ENCODE results near the gene WDFY4.

Gene WDFY4

GRCh38 chr10:48651839-48652238 is 32.8 kb upstream of the WDFY4 start (continued):
- TF ChIP-seq TSHZ2 (CRISPR knock-in tag; IDR thresholded peaks at IDR 0.05), result no peak
- TF ChIP-seq CSRNP3 (CRISPR knock-in tag; IDR thresholded peaks at IDR 0.05), result no peak
- no peak for TF ChIP-seq ZFP3 (CRISPR knock-in tag; IDR thresholded peaks at IDR 0.05)
- TF ChIP-seq CSDC2 (CRISPR knock-in tag; IDR thresholded peaks at IDR 0.05), result no peak

GRCh38 chr10:48652344-48652743 is 32.3 kb upstream of the WDFY4 start:
- TF ChIP-seq CREB5 (CRISPR knock-in tag; IDR thresholded peaks at IDR 0.05; ENCODE audit: low read depth), result no peak
- no peak for TF ChIP-seq ZFP30 (CRISPR knock-in tag; IDR thresholded peaks at IDR 0.05)
- ATAC-seq, result no peak

- TF ChIP-seq ISL1 (CRISPR knock-in tag; IDR thresholded peaks at IDR 0.05), result no peak
- no peak for ATAC-seq
Measured at GRCh38 chr10:48653347-48653746, 31.3 kb upstream of the WDFY4 start.

- ATAC-seq, result no peak
- TF ChIP-seq ESRRG (CRISPR knock-in tag; IDR thresholded peaks at IDR 0.05) (no peak), PPARA (CRISPR knock-in tag; IDR thresholded peaks at IDR 0.05; ENCODE audit: borderline replicate concordance) (no peak), ZNF565 (CRISPR knock-in tag; conservative IDR thresholded peaks at IDR 0.05; ENCODE audit: low read depth) (no peak)
Measured at GRCh38 chr10:48653944-48654698, 30.6 kb upstream of the WDFY4 start.

- peak; percentile 86 for ATAC-seq
- TF ChIP-seq TCF4 (CRISPR knock-in tag; IDR thresholded peaks at IDR 0.05; ENCODE audit: borderline replicate concordance) (no peak), ZFP3 (CRISPR knock-in tag; IDR thresholded peaks at IDR 0.05) (peak; percentile 60; the same call in 1 of the 2 replicates), ZNF70 (CRISPR knock-in tag; IDR thresholded peaks at IDR 0.05) (no peak)
Measured at GRCh38 chr10:48655411-48656240, 29.0 kb upstream of the WDFY4 start.

- TF ChIP-seq POU6F1 (CRISPR knock-in tag; IDR thresholded peaks at IDR 0.05; ENCODE audit: borderline replicate concordance, low read depth) (no peak), CSRNP3 (CRISPR knock-in tag; IDR thresholded peaks at IDR 0.05) (no peak), PATZ1 (CRISPR knock-in tag; IDR thresholded peaks at IDR 0.05; ENCODE audit: borderline replicate concordance) (no peak), ZFP3 (CRISPR knock-in tag; IDR thresholded peaks at IDR 0.05) (0 out of 2 replicates have a peak, but pooled peaks have one; percentile 14), ZNF565 (CRISPR knock-in tag; conservative IDR thresholded peaks at IDR 0.05; ENCODE audit: low read depth) (no peak), TOX (CRISPR knock-in tag; IDR thresholded peaks at IDR 0.05; ENCODE audit: borderline replicate concordance) (no peak), ZC3H10 (CRISPR knock-in tag; IDR thresholded peaks at IDR 0.05) (no peak), ISL1 (CRISPR knock-in tag; IDR thresholded peaks at IDR 0.05) (no peak)
- peak; percentile 88 for ATAC-seq
Measured at GRCh38 chr10:48656241-48656913, 28.3 kb upstream of the WDFY4 start.
